NCI-H2029 (cell line): ENCODE measurements around the gene GPC5.
"Not testable (repeated sequence)": the region's sequence is repeated elsewhere in the genome, so short reads cannot be mapped to it uniquely, and the experiment has no call there.

Experiments
- DNase-seq: peaks from one replicate; lab custom pipeline; 2025; lab: John Stamatoyannopoulos, UW

The GPC5 gene

GRCh38 chr13:91773591-91774227, 375.3 kb downstream of the GPC5 start:
- no peak for DNase-seq

- no peak for DNase-seq
Measured at GRCh38 chr13:91774397-91774796, 376.0 kb downstream of the GPC5 start.

- DNase-seq, result no peak
Measured at GRCh38 chr13:91776611-91777193, 378.3 kb downstream of the GPC5 start.

GRCh38 chr13:91778123-91778522, 379.7 kb downstream of the GPC5 start:
- DNase-seq, result no peak

GRCh38 chr13:91781982-91782691, 383.7 kb downstream of the GPC5 start:
- not testable (repeated sequence) for DNase-seq

GRCh38 chr13:91785431-91786119, 387.2 kb downstream of the GPC5 start:
- no peak for DNase-seq

- DNase-seq, result no peak
Measured at GRCh38 chr13:91792054-91792453, 393.6 kb downstream of the GPC5 start.

GRCh38 chr13:91797567-91797966, 399.1 kb downstream of the GPC5 start:
- no peak for DNase-seq

GRCh38 chr13:91798338-91798737, 399.9 kb downstream of the GPC5 start:
- not testable (repeated sequence) for DNase-seq

GRCh38 chr13:91801772-91802171, 403.4 kb downstream of the GPC5 start:
- not testable (repeated sequence) for DNase-seq

- no peak for DNase-seq
Measured at GRCh38 chr13:91802957-91803356, 404.5 kb downstream of the GPC5 start.

- DNase-seq, result no peak
Measured at GRCh38 chr13:91804724-91805123, 406.3 kb downstream of the GPC5 start.

GRCh38 chr13:91805605-91806004, 407.2 kb downstream of the GPC5 start:
- DNase-seq, result no peak

GRCh38 chr13:91809161-91809560, 410.7 kb downstream of the GPC5 start:
- DNase-seq, result no peak

GRCh38 chr13:91813253-91813652, 414.8 kb downstream of the GPC5 start:
- peak; percentile 17 for DNase-seq

GRCh38 chr13:91816263-91816807, 417.9 kb downstream of the GPC5 start:
- DNase-seq, result no peak

- no peak for DNase-seq
Measured at GRCh38 chr13:91817250-91817649, 418.8 kb downstream of the GPC5 start.

- no peak for DNase-seq
Measured at GRCh38 chr13:91824416-91824815, 426.0 kb downstream of the GPC5 start.

- DNase-seq, result no peak
Measured at GRCh38 chr13:91825516-91825915, 427.1 kb downstream of the GPC5 start.

GRCh38 chr13:91836553-91836952, 438.1 kb downstream of the GPC5 start:
- DNase-seq, result no peak

- DNase-seq, result no peak
Measured at GRCh38 chr13:91845612-91846011, 447.2 kb downstream of the GPC5 start.

- no peak for DNase-seq
Measured at GRCh38 chr13:91863699-91864098, 465.3 kb downstream of the GPC5 start.
